OCI-LY1 (cell line): Measurements from ENCODE around the gene YIF1A.

Source experiments
- H2AFZ ChIP-seq: fragments of 200-600 bp; sonication (generic), shearing (Covaris generic); 2 replicates; pipeline ENCODE4 v1.6.0; 2014; ENCODE audit warnings: antibody characterized with exemption, mild to moderate bottlenecking, low read length
- H3F3A ChIP-seq: fragments of 200-600 bp; sonication (generic), shearing (Covaris generic); 2 replicates; pipeline ENCODE4 v1.6.0; 2014; ENCODE audit warnings: mild to moderate bottlenecking, antibody characterized with exemption, low read length, moderate library complexity; ENCODE audit not compliant: insufficient read depth
- H3K27ac ChIP-seq: fragments of 200-600 bp; sonication (generic); 2 replicates; pipeline ENCODE4 v1.5.1; 2014; ENCODE audit warnings: low read length, mixed run types, mild to moderate bottlenecking, low read depth; ENCODE audit not compliant: poor library complexity, severe bottlenecking
- H3K27me3 ChIP-seq: fragments of 200-600 bp; sonication (generic); 2 replicates; pipeline ENCODE4 v1.6.0; 2014; ENCODE audit warnings: antibody characterized with exemption, mild to moderate bottlenecking, low read length, moderate library complexity; ENCODE audit not compliant: insufficient read depth
- H3K36me3 ChIP-seq: fragments of 200-600 bp; sonication (generic); 2 replicates; pipeline ENCODE4 v1.6.1; 2014; ENCODE audit warnings: mild to moderate bottlenecking, antibody characterized with exemption, low read length, moderate library complexity, mixed read lengths; ENCODE audit not compliant: insufficient read depth
- H3K4me1 ChIP-seq: fragments of 200-600 bp; sonication (generic); 2 replicates; pipeline ENCODE4 v1.5.1; 2014; ENCODE audit warnings: mild to moderate bottlenecking, low read length, moderate library complexity; ENCODE audit not compliant: insufficient read depth, severe bottlenecking
- H3K4me2 ChIP-seq: fragments of 200-600 bp; sonication (generic), shearing (Covaris generic); 2 replicates; pipeline ENCODE4 v1.6.1; 2014; ENCODE audit warnings: low read length
- H3K4me3 ChIP-seq: fragments of 200-600 bp; sonication (generic); 2 replicates; pipeline ENCODE4 v1.5.1; 2014; ENCODE audit warnings: low read length, low read depth, mild to moderate bottlenecking, mixed read lengths; ENCODE audit not compliant: poor library complexity, severe bottlenecking
- H3K79me2 ChIP-seq: fragments of 200-600 bp; shearing (Covaris generic); 2 replicates; pipeline ENCODE4 v1.6.1; 2016; ENCODE audit warnings: mixed run types, low read length, mixed read lengths; ENCODE audit not compliant: insufficient read depth
- H3K9ac ChIP-seq: fragments of 200-600 bp; sonication (generic), shearing (Covaris generic); 2 replicates; pipeline ENCODE4 v1.6.1; 2014; ENCODE audit warnings: mild to moderate bottlenecking, low read length, mixed read lengths
- H3K9me2 ChIP-seq: fragments of 200-600 bp; sonication (generic), shearing (Covaris generic); 2 replicates; pipeline ENCODE4 v1.6.1; 2014; ENCODE audit warnings: low read depth, mild to moderate bottlenecking, low read length, mixed read lengths
- H3K9me3 ChIP-seq: fragments of 200-600 bp; shearing (Covaris generic); 2 replicates; pipeline ENCODE4 v1.6.1; 2014; ENCODE audit warnings: low read length, mixed read lengths
- H4K20me1 ChIP-seq: fragments of 200-600 bp; sonication (generic), shearing (Covaris generic); 2 replicates; pipeline ENCODE4 v1.6.0; 2016; ENCODE audit warnings: mild to moderate bottlenecking, low read length; ENCODE audit not compliant: insufficient read depth
- CTCF ChIP-seq: fragments of 200-600 bp; sonication (generic), shearing (Covaris generic); IDR thresholded peaks from 2 replicates; pipeline ENCODE4 v1.5.1; 2017; ENCODE audit warnings: mild to moderate bottlenecking, antibody characterized with exemption, low read length, moderate library complexity, mixed read lengths
- EZH2 ChIP-seq: fragments of 200-600 bp; sonication (generic), shearing (Covaris generic); IDR thresholded peaks from 2 replicates; pipeline ENCODE4 v1.8.0; 2017; ENCODE audit warnings: borderline replicate concordance, mixed run types, mild to moderate bottlenecking, antibody characterized with exemption, low read length, moderate library complexity, mixed read lengths

YIF1A gene

GRCh38 chr11:66333896-66334604, 45.1 kb upstream of the YIF1A start:
- H3K4me1 ChIP-seq: no peaks in the 10 kb centered on the region
- H2AFZ ChIP-seq: no peak overlapping the region
- no peak overlapping the region for H3K4me3 ChIP-seq
- peaks cover 8% of the 10 kb centered on the region for H3K27me3 ChIP-seq
- H3K27ac ChIP-seq: no peak overlapping the region
- no peaks in the 10 kb centered on the region for H4K20me1 ChIP-seq
- H3K4me2 ChIP-seq: no peak overlapping the region
- no peak overlapping the region for H3K9ac ChIP-seq
- H3K9me2 ChIP-seq: no peaks in the 10 kb centered on the region
- H3K9me3 ChIP-seq: no peaks in the 10 kb centered on the region
- no peaks in the 10 kb centered on the region for H3K79me2 ChIP-seq
- H3F3A ChIP-seq: no peaks in the 10 kb centered on the region
- no peak for TF ChIP-seq EZH2
- no peak for TF ChIP-seq CTCF
- peaks cover 22% of the 10 kb centered on the region for H3K36me3 ChIP-seq

GRCh38 chr11:66333220-66333877, 44.4 kb upstream of the YIF1A start:
- H3K9ac ChIP-seq: no peak overlapping the region
- H3F3A ChIP-seq: no peaks in the 10 kb centered on the region
- no peaks in the 10 kb centered on the region for H3K9me2 ChIP-seq
- H3K27me3 ChIP-seq: peaks cover 8% of the 10 kb centered on the region
- H3K9me3 ChIP-seq: no peaks in the 10 kb centered on the region
- H3K27ac ChIP-seq: no peak overlapping the region
- no peaks in the 10 kb centered on the region for H4K20me1 ChIP-seq
- no peak overlapping the region for H3K4me2 ChIP-seq
- peaks cover 5% of the 10 kb centered on the region for H3K4me1 ChIP-seq
- peaks cover 16% of the 10 kb centered on the region for H3K36me3 ChIP-seq
- no peak overlapping the region for H2AFZ ChIP-seq
- H3K4me3 ChIP-seq: no peak overlapping the region
- TF ChIP-seq EZH2 (no peak), CTCF (peak; percentile 16; the same call in 1 of the 2 replicates)
- H3K79me2 ChIP-seq: no peaks in the 10 kb centered on the region

GRCh38 chr11:66332371-66333219, 43.7 kb upstream of the YIF1A start:
- Histone ChIP-seq H3K9me2 (no peaks in the 10 kb centered on the region), H3K4me1 (peaks cover 11% of the 10 kb centered on the region), H3K36me3 (peaks cover 9% of the 10 kb centered on the region; the same call in 1 of the 2 replicates), H3K9ac (no peak overlapping the region), H4K20me1 (no peaks in the 10 kb centered on the region), H3K79me2 (no peaks in the 10 kb centered on the region), H3K27ac (no peak overlapping the region), H3F3A (no peaks in the 10 kb centered on the region), H2AFZ (no peak overlapping the region), H3K9me3 (no peaks in the 10 kb centered on the region), H3K27me3 (peaks cover 8% of the 10 kb centered on the region), H3K4me2 (no peak overlapping the region), H3K4me3 (no peak overlapping the region)
- TF ChIP-seq EZH2 (no peak), CTCF (no peak)
